ENCODE results near the gene RTN4.

The RTN4 gene

DNA sequence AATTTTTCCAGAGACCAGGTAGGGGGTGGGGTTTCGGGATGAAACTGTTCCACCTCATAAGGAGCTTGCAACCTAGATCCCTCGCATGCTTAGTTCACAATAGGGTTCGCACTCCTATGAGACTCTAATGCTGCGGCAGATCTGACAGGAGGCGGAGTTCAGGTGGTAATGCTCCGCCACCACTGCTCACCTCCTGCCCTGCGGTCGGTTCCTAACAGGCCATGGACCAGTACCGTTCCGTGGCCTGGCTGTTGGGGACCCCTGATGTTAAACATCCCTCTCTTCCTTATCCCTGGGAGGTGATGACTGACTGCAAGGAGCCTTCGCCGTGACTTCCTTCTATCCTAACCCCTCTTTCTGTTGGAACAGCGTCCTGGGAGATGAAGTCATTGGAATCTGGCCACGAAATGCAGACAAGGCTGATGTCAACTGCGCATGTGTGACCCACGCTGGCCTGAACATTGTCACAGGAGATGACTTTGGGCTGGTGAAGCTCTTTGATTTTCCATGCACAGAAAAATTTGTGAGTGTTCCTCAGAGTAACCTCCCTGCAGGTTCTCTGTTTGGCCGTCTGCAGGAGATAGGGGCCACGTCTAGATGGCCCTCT is 82.4 kb downstream of the RTN4 start:
- DNase-seq (ENCODE audit: low spot score) = no peak

DNA sequence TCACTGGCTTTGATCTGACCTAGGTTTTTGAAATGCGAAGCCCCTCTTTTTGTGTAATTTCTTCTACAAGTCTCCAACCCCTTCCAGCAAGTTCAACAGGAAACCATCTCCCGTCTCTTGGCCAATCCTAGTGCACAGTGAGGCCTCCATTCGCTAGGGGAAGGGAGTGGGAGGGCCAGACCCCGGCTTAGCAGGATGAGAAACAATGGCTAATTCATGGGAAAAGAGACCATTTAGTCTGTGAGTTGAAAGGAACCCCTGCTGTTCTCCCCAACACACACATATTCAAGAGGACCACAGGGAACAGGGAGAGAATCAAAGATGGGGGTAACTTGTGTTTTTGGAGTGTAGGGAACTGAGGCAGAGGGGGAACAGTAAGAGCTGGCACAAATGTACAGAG is 83.0 kb downstream of the RTN4 start:
- DNase-seq (ENCODE audit: low spot score) = no peak

DNA sequence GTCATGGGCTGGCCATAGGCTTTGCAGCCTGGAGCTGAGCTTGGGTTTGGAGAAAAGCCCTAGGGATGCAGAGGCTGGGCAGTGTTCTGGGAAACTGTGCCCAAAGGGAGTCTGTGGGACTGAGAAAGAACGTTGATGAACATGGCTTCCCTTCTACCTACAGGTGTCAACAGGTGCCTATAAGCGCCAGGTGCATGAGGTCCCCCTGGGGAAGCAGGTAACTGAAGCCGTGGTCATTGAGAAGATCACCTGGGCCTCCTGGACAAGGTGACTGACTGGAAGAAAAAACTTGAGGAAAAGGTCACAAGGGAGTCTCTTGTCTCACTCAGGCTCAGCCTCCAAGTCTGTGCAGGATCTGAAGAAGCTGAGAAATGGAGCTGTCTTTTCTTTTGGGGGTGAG is 83.4 kb downstream of the RTN4 start:
- no peak for DNase-seq (ENCODE audit: low spot score)

DNA sequence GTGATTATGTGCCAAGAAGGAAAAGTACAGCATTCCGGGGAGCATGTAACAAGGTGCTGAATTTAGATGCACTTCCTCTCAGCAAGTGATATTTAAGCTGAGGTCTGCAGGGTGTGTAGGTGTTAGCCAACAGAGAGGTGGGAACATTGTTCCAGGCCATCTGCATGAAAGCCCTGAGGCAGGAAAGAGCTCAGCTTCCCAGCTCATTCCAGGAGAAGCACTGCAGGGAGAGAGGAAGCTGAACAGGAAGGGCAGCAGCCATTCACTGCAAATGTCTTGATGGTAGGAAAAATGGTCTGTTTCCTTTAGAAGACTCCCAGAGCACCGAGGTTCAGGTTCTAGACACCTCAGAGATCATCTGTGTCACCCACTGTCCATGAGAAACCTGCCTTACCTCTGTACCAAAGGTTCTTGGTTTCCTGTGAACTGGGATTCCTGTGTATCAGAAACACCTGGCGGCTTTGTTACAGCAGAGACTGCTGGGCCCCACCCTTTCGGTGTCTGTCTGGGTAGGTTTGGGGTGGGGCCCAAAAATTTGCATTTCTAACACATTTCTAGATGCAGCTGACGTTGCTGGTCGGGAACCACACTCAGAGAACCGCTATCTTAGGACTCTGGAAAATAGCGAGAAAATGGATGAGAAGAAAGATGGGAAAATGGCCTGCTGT is 84.0 kb downstream of the RTN4 start:
- DNase-seq (ENCODE audit: low spot score) = no peak

DNA sequence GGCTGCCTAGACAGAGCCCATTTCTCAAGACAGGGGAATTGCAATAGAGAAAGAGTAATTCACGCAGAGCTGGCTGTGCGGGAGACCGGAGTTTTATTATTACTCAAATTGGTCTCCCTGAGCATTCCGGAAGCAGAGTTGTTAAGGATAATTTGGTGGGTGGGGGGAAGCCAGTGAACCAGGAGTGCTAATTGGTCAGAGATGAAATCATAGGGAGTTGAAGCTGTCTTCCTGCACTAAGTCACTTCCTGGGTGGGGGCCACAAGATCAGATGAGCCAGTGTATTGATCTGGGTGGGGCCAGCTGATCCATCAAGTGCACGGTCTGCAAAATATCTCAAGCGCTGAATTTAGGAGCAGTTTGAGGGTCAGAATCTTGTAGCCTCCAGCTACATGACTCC is 84.8 kb downstream of the RTN4 start:
- DNase-seq (ENCODE audit: low spot score) = no peak

DNA sequence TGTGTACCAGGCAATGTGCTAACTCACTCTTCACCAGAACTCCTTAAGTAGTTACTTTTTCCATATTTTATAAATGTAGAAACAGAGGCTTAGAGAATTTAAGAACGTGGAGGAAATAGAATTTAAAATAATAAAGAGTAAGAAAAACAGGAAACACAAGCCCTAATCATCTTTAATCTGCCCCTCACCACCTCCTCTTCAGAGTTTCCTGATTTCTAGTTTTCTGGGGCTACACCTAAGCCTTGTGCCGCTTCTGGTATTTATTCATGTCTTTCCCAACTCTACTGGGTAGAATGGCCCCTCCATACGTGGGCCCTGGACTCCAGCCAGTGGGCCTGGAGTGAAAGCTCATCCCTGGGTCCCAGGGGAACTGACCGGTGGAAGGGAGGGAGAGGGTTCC is 85.4 kb downstream of the RTN4 start:
- DNase-seq (ENCODE audit: low spot score) = no peak

DNA sequence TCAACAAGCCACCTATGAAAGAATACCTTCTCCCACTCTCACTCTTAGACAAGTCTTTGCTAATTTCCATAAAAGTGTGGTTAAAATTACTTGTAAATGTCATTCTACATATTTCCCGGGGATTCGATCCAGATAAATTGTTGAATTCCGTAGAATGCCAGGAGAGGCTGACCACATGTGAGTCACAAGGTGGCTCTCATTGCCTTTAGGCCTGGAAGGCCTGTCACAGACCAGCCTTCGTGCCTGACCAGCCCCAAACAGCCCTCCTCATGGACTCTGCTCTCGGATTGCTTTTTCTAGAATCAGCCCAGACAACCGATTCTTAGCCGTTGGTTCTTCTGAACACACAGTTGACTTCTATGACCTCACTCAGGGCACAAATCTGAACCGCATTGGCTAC is 86.0 kb downstream of the RTN4 start:
- DNase-seq (ENCODE audit: low spot score) = peak; percentile 34

DNA sequence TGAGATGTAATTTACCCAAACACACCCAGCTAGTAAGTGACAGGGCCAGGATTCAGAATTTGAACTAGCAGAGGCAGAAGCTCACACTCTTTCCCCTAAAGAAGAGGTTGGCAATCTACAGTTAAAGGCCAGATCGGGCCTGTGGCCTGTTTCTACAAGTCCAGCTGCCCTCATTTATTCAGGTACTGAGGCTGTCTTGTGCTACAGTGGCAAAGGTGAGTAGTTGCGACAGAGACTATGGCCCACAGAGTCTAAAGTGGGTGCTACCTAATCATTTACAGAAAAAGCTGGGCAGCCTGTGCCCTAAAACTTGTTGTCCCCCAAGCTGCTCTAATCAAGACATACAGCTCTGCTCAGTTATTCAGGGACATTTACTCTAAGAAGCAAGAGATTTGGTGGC is 86.8 kb downstream of the RTN4 start:
- no peak for DNase-seq (ENCODE audit: low spot score)

DNA sequence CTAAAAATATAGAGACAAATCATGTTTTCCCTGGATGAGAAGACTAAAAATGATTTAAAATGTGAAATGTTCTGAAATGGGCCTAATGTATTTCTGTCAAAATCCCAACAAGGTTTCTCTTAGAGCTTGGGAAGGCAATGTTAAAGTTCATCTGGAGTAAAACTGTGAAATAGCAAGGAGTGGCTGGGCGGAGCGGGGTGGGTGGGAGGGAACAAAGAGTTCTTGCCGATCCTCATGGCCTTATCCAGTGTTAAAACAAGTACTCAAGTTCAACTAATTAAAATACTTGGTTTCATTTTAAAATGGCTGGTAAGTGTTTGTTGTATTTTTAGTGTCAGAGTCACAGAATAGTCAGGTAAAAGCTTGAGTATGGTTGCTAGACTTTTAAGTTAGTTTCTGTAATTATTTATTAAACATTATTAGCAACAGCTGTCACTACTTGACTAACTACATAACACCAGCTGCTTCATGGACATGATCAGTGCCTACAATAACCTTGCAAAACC is 87.3 kb downstream of the RTN4 start:
- no peak for DNase-seq (ENCODE audit: low spot score)

DNA sequence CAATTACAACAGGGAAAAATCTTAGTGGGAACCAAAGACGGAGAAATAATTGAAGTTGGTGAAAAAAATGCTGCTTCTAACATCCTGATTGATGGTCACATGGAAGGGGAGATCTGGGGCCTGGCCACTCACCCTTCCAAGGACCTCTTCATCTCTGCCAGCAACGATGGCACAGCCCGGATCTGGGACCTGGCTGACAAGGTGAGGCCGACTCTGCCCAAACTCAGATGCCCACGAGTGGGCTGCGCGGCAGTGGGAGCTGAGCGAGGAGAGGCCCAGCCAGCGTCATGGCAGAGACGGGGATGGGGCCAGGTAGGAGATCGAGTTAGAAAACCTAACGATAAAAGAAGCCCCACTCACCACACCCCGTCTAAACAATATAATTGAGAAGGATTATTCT is 87.7 kb downstream of the RTN4 start:
- no peak for DNase-seq (ENCODE audit: low spot score)

DNA sequence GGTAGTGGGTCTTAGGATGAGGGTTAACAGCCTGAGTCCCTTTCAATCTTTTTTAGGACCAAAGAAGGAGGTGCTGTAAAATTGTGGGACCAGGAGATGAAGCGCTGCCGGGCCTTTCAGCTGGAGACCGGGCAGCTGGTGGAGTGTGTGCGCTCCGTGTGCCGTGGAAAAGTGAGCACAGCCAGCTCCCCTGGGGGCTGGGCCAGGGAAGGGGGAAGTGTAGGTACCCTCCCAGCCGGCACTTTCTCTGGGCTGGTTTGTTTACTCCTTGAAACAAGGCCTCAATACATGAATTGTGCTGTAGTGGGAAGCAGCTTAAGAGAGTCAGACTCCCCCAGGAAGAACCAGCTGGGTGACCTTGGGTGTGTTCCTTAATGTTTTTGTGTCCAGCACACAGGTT is 90.1 kb downstream of the RTN4 start:
- no peak for DNase-seq (ENCODE audit: low spot score)

DNA sequence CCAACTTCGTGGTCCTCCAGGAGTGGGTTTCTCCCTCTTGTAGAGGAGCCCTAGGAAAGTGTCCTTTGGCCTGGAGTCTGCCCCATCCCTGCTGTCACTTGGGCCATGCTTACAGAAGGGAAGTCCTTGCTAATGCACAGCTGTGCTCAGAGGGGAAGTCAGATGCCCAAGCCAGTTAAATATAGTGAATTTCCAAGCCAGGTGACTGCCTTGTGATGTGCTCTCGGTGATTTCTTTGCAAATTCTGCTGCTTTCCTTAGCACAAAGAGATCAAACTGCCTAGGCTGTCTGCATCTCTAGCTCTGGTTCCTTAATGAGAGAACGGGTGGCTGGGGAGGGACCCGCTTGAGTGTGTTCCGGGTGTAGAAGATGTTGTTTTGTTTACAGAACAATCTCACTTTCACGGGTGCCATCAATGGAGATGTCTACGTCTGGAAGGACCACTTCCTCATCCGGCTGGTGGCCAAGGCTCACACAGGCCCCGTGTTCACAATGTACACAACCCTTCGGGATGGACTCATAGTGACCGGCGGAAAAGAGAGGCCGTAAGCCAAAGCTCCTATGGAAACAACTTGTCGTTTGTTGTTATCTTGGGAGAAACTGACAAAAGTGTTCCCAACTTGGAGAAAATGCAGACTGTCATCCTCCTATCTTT is 91.4 kb downstream of the RTN4 start:
- DNase-seq (ENCODE audit: low spot score) = no peak

DNA sequence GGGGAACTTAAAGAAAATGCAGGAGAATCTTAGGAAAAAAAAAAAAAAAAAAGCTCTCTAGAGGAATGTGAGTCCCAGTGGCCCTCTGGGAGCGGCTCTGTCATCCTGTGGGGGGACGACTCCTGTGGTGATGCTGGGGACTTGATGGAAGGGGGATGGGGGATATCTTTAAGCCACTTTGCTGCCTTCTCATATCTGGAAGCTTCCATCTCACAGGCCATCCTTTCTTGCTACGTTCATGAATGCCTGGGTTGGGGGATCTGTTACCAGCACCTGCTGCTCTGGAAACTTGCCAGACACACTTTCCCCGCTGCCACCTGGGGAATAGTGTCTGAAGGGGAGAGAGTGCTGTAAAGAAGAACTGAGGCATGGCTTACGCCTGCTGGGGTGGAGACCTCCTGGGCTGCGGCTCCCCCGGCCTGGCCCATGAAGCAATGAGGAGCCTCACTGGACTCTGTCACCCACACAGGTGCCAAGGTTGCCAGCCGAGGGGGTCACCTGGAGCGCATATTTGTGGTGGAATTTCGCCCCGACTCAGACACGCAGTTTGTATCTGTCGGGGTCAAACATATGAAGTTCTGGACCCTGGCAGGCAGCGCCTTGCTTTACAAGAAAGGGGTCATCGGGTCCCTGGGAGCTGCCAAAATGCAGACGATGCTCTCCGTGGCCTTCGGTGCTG is 92.8 kb downstream of the RTN4 start:
- DNase-seq (ENCODE audit: low spot score) = no peak

DNA sequence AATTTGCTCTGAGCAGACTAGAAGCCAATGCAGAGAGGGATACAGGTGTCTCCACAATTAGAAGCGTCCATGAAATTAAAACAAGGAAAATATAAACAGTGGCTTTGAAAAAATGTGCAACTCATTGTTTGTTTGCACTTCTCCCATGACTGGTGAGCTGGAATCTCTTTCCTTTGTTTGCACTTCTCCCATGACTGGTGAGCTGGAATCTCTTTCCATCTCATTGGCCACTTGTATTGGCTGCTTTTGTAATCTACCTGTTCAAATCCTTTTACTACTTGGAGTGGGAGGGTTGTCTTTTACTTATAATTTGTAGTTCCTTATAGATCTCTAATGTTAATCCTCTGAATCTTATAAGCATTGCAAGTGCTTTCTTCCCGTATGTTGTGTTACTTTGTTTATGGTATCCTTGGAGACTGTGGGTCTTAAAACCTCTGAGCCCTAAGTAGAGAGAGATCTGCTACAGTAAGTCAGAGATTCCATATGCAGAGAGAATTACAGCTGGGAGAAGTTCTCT is 94.1 kb downstream of the RTN4 start:
- no peak for DNase-seq (ENCODE audit: low spot score)

DNA sequence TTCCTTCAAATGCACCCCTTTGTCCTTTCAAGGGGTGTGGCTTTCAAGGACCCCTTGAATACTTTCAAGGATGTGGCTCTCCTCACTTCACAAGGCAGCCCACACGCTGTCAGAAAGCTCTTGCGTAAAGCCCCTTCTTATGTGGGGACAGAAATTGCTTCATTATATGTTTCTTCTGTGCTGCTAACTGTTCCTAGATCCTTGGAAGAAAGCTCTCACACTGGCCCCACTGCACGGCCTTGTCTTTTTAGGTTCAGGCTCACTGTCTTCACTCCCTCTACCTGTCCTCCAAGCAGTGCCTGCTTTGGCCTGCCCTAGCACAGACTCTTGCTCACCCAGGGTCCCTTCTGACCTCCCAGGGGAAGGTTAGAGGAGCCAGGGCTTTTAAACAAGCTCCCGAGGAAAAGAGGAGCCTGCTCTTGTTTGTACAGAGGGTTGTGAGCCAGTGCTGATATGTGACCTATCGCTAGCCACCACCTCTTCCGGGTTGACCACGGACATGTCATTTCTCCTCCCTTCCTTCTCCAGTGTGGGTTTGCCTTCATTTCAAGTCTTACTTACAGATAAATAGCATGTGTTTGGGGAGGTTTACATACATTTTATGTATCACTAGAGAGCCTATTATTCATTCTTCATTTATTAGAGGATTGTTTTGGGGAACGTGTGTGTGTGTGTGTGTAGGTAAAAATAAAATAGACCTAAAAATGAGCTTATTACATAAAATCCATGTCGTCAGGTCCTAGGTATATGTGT is 94.7 kb downstream of the RTN4 start:
- no peak for DNase-seq (ENCODE audit: low spot score)

DNA sequence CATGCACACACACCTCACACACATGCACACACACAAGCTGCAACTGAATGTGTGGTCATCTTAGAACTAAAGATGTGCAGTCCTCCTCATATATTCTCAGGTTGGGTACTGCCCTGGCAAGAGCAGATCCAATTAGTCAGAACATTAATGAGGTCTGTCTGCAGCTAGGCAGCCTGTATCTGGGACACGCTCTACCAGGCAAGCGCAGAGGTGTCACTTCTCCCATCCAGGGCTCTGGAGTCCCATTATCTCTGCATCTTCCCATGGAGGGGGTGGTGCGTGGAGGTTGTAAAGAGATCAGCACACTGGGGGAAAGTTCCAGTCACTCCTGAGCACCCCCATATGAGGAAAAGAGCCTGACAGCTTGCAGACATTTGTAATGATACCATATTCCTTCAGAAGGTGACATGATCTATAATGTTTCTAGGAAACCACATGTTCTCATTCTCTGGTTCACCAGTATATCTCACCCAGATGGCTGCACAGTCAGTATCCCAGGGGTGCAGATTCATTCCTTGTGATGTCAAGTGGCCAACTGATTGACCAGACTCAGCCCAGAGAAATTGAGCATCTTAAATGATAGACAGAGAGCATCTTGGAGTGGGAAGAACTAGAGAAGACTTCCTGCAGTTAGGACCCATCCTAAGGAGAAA is 95.4 kb downstream of the RTN4 start:
- DNase-seq (ENCODE audit: low spot score) = no peak

DNA sequence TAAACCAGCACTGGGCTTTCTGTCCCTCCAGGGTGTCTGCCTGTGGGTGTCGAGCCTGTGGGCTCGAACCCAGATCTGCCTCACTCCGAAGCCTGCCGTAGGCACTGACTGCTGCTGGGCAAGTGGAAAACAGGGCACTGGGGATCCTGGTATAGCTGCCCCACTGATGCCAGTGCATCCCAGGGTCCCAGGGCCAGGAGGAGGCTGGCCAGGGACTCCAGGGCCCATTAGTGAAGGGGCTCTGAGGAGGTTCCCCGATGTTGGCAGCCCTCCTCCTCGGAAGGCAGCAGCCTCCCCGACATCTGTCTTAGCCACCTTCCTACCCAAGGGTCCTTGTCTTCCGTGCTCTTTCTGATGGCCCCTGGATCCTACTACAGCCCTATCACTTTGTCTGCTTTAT is 96.1 kb downstream of the RTN4 start:
- no peak for DNase-seq (ENCODE audit: low spot score)

DNA sequence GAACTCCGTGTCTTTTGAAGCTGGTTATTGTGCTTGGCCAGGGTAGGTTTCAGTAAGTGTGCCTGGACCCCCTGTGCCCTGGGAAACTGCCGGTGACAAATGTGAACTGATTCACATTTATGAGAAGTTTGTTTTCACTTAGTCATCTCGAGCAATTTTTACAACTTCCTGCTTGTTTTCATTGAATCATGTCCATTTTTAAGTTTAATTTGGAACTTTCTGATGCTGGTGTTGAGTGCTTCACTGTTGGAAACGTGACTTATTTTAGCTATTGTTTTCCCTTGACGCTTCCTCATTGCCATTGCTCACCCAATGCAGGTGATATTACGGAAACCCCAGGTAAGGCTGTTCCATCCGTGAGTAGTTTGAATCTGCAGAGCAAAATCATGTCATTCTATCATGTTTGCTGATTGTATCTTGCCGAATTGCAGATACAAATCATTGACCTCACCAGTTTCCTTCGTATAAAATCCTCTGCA is 97.2 kb downstream of the RTN4 start:
- DNase-seq (ENCODE audit: low spot score) = peak; percentile 53

DNA sequence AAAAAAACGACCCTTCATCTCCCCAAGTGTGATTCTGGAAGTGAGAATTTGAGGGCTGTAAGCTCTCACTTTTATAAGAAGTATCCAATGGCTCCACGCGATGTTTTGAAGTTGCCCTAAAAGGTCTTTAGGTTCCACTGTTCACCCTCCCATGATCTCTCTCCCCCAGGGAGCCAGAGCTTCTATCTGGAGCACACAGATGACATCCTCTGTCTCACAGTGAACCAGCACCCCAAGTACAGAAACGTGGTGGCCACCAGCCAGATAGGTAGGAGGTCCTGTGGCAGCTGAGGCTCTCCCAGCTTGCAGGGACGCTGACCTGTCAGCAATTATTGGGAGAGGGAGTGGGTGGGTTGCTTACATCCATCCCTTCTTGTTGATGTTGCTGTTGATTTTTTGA is 97.8 kb downstream of the RTN4 start:
- no peak for DNase-seq (ENCODE audit: low spot score)

DNA sequence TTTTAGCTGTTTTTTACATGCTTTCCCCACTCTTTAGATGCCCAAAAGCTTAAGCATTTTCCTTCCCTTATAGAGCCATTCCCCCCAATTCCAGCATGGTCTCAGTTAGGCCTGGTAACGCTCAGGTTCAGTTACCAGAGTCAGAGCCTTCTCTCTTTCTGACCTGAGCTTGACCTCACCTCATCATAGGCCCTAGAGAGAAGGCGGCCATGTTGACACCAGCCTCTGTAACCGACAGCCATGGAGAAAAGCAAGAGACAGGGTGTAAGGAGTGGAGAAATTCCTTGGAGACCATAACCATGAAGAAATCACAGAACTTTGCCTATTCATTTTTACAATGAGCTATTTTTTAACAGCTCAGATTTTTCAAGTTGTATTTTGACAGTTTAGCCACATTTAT is 99.4 kb downstream of the RTN4 start:
- no peak for DNase-seq (ENCODE audit: low spot score)

DNA sequence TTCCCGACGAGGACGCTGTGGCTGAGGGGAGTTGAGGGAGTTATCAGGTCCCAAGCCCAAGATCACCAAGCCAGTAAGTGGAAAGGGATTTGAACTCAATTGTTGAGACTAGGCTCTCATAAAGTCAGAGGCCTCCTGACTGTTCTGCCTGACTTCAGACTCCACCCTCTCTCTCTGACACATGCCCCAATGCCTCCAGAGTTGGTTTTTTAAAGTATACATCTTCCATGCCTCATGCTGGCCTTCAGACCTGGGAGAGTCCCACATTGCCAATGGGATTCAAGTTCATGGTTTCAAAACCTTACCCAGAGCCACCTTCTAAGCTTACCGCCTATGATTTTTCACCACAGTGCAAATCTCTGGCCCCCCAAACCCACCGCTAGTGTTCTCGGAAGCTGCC is 100.8 kb downstream of the RTN4 start:
- DNase-seq (ENCODE audit: low spot score) = peak; percentile 18
